ENCODE data around the gene FPR3.
"Not testable (repeated sequence)": the region's sequence is repeated elsewhere in the genome, so short reads cannot be mapped to it uniquely, and the experiment has no call there.

The FPR3 gene

GRCh38 chr19:51765086-51765485, 29.9 kb upstream of the FPR3 start:
- no peak overlapping the region for H3K27ac ChIP-seq
- no peak for DNase-seq
- intact Hi-C loops (cut with DNase I; ENCODE audit: low total_unique reads), result no loop called here
- TF ChIP-seq CTCF (IDR thresholded peaks at IDR 0.05), result no peak
- H3K27me3 ChIP-seq, result peaks cover 0 to 14% of the 10 kb centered on the region in 2 donors
- H3K36me3 ChIP-seq, result no peaks in the 10 kb centered on the region
- no peak overlapping the region for H3K4me3 ChIP-seq
- H3K9me3 ChIP-seq, result no peaks in the 10 kb centered on the region
- no peaks in the 10 kb centered on the region for H3K4me1 ChIP-seq

- no peaks in the 10 kb centered on the region for H3K9me3 ChIP-seq
- no peaks in the 10 kb centered on the region for H3K4me1 ChIP-seq
- no peaks in the 10 kb centered on the region for H3K36me3 ChIP-seq
- H3K4me3 ChIP-seq, result no peak overlapping the region
- no peak overlapping the region for H3K27ac ChIP-seq
- H3K27me3 ChIP-seq, result peaks cover 0 to 11% of the 10 kb centered on the region in 2 donors
- DNase-seq, result no peak
- TF ChIP-seq CTCF (IDR thresholded peaks at IDR 0.05), result no peak
- intact Hi-C loops (cut with DNase I; ENCODE audit: low total_unique reads), result no loop called here
These were observed 28.5 kb upstream of the FPR3 start for GRCh38 chr19:51766461-51766860.

DNA sequence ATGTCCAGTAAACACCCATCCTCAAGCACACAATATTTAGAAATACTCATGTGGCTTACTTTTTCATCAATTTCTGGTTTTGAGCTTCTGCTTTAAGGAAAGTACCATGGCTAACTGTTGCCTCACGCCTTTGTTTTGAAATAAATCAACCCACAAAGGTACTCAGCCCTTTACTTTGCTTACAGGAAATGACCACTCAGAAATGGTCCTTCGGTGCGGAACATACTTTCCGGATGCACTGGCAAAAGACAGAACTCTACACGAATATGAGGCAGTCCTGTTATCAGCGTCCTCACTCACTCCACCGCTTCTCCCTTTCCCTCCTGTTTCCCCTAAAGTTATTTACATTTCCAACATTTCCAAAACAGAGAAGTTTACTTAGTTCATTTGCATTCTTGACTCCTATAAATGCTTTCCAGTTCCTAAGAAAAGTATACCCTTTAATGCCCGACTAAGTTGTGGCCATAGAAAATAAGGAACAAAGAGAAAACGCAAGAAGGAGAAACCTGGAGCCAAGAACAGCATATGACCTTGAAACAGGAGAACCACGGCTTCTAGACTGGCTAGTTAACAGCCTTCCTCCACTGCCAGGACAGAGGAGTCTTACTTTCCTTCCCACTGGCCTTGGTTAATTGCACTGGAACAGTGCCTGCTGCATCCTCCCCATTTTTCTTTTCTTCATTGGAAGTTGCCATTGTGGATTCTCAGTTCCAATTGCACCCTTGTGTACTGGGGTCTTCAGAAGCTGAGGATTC, 23.4 kb upstream of the FPR3 start:
- intact Hi-C loops (cut with DNase I; ENCODE audit: low total_unique reads), result loop anchor here (10.0 kb wide), 1 partner anchor 297 kb away; the partner anchor contains the start of gene CEACAM18
- Histone ChIP-seq H3K4me3 (no peak overlapping the region), H3K27ac (no peak overlapping the region), H3K27me3 (peaks cover 0 to 18% of the 10 kb centered on the region in 2 donors), H3K36me3 (no peaks in the 10 kb centered on the region), H3K4me1 (no peaks in the 10 kb centered on the region), H3K9me3 (no peaks in the 10 kb centered on the region)
- no peak for DNase-seq
- no peak for TF ChIP-seq CTCF (IDR thresholded peaks at IDR 0.05)

DNA sequence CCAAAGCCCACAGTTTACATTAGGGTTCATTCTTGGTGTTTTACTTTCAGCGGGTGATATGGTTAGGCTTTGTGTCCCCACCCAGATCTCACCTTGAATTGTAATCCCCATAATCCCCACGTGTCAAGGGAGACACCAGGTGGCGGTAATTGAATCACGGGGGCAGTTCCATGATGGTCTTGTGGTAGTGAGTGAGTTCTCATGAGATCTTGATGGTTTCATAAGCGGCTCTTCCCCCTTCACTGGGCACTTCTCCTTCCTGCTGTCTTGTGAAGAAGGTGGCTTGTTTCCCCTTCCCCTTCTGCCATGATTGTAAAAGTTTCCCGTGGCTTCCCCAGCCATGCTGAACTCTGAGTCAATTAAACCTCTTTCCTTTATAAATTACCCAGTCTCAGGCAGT, 22.0 kb upstream of the FPR3 start:
- TF ChIP-seq CTCF (IDR thresholded peaks at IDR 0.05), result no peak
- Histone ChIP-seq H3K4me1 (peaks cover 0 to 4% (median 0%) of the 10 kb centered on the region in 4 donors), H3K36me3 (no peaks in the 10 kb centered on the region), H3K27ac (no peak overlapping the region), H3K9me3 (no peaks in the 10 kb centered on the region), H3K4me3 (no peak overlapping the region), H3K27me3 (peaks cover 0 to 18% of the 10 kb centered on the region in 2 donors)
- no peak for DNase-seq
- intact Hi-C loops (cut with DNase I; ENCODE audit: low total_unique reads), result loop anchor here (10.0 kb wide), 1 partner anchor 298 kb away; the partner anchor contains the start of gene CEACAM18

DNA sequence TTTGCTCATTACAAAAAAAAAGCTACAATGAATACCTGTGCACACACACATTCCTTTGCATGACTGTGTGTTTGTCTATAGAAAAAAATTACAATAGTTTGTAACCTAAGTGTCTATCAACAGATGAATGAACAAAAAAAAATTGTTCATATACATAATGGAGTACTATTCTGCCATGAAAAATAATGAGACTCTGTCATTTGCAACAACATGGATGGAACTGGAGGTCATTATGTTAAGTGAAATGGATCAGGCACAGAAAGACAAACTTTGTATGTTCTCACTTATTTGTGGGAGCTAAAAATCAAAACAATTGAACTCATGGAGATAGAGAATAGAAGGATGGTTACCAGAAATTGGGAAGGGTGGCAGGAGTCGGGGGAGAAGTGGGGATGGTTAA, 18.4 kb upstream of the FPR3 start:
- H3K4me3 ChIP-seq, DNase-seq, H3K36me3 ChIP-seq, H3K4me1 ChIP-seq, H3K27ac ChIP-seq, H3K9me3 ChIP-seq: not testable (repeated sequence)
- peaks cover 0 to 23% of the 10 kb centered on the region in 2 donors for H3K27me3 ChIP-seq
- intact Hi-C loops (cut with DNase I; ENCODE audit: low total_unique reads), result loop anchor here (10.0 kb wide), 1 partner anchor 302 kb away; the partner anchor contains the start of gene CEACAM18

All from tibial artery (tissue), 4 donors.